ENCODE results near the gene RAB22A. TPM values are rescaled to one million over a fixed set of nuclear protein-coding genes. Genes with fewer than 3 reads are reported as not detected.

The RAB22A gene, protein sequence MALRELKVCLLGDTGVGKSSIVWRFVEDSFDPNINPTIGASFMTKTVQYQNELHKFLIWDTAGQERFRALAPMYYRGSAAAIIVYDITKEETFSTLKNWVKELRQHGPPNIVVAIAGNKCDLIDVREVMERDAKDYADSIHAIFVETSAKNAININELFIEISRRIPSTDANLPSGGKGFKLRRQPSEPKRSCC
- total RNA-seq (2014; rRNA removed; shearing (Covaris generic)) = 12.7 and 16.0 TPM in 2 replicates
- 16.0 and 19.4 TPM in 2 replicates for polyA plus RNA-seq (2015; cell fraction: cytosol; rRNA removed)
- polyA plus RNA-seq (2015; cell fraction: nucleus; rRNA removed) = 8.2 and 10.1 TPM in 2 replicates

DNA sequence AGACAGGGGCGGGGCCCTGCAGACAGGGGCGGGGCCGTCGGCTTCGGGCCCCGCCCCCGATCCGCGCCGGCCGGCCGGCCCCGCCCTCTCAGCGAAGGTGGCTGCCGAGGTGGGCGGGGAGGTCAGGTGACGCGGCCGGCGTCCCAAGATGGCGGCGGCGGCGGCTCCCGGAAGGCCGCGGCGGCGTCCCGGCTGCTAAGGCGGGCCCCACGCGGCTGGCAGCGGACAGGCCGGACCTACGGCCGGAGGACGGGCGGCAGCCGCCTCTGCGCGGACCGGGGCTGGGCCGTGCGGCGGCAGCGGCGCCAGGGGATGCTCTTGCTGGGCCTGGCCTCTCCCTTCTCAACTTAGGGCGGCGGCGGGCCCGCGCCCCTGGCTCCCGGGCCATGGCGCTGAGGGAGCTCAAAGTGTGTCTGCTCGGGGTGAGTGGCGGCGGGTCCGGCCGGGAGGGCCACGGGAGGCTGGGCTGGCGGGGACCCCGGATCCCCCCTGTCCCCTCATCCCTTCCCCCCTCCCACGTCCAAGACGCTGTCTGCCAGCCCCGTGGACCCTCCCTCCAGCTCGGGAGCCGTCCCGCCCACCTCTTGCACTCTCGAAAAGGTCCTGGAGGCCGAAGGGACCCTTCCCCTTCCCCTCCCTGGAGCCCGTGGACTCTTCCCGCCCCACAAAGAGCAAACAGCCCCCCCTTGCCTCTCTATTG is at the start of gene RAB22A:
Gene RAB22A, plus strand, starts transcription at position 125 of the 700 bp plus-strand sequence. Its CDS starts 262 bp downstream, at position 387.
- peak; percentile 38 for DNase-seq (ENCODE audit: low read depth)

GRCh38 chr20:58260006-58260405 is 49.5 kb upstream of the RAB22A start:
- DNase-seq (ENCODE audit: low read depth) = no peak

DNA sequence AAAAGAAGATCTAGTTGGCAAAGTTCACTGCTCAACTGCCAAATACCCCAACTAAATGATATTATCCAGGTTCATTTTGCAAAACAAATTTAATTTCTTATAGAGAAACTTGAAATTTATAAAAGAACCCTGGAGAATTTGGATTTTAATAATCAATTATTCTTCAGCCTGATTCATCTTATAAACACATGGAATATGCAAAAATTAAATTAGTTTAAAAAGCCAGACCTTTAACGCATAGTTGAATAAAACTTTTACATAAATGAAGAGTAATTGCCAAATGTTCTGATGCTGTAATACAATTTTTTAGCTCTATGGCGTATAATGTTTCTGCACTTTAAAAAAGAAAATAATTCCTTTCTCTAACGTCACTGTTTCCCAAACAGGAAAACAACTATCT is 47.9 kb upstream of the RAB22A start:
- no peak for DNase-seq (ENCODE audit: low read depth)

DNA sequence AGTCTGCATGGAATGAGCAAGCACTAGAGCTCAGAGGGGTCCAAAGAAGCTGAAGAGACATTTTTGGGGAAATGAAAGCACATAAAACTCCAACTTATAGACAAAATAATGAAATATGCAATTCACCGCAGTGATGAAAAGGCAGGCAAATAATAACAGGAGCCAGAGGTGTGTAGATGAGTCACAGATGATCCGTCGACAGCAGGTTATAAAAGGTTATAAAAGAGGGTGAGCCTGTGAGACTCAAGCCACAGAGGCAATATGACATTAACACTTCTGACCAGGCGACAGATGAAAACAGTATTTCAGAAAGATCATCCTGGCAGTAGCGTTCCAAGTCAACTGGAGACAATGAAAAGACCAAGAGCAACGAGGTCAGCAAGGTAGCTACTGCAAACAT is 45.2 kb upstream of the RAB22A start:
- no peak for DNase-seq (ENCODE audit: low read depth)

GRCh38 chr20:58267389-58268215 is 41.9 kb upstream of the RAB22A start:
- DNase-seq (ENCODE audit: low read depth) = no peak

GRCh38 chr20:58268421-58268821 is 41.1 kb upstream of the RAB22A start:
- DNase-seq (ENCODE audit: low read depth) = no peak

DNA sequence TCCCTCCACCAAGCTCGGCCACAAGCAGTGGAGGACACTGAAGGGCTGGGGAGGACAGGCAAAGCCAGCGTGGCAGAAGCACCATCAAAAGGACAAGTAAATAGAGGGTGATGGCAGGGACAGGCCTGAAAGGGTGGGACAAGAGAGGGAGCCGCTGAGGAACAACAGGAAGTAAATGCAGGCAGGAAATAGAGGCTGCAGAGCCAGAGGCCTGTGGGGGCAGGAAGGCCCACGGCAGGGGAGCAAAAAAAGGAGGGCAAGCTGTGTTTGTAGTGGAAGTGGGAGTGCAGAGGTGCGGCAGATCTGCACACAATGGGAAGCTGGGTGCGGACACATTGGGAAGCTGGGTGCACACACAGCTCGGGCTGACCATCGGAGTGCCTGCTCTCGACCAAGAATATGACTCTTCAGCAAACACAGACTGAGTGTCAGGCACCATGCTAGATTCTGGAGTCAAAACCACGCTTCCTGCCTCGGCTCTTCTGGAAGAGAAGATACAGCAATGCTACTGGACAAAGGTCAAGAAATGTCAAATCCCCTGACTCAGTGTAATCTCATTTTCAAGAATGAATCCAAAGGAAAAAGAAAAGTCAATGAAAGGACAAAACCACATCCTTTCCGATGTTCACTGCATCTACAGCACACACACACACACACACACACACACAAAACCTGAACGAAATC is 40.4 kb upstream of the RAB22A start:
- peak; percentile 80 for DNase-seq (ENCODE audit: low read depth)

DNA sequence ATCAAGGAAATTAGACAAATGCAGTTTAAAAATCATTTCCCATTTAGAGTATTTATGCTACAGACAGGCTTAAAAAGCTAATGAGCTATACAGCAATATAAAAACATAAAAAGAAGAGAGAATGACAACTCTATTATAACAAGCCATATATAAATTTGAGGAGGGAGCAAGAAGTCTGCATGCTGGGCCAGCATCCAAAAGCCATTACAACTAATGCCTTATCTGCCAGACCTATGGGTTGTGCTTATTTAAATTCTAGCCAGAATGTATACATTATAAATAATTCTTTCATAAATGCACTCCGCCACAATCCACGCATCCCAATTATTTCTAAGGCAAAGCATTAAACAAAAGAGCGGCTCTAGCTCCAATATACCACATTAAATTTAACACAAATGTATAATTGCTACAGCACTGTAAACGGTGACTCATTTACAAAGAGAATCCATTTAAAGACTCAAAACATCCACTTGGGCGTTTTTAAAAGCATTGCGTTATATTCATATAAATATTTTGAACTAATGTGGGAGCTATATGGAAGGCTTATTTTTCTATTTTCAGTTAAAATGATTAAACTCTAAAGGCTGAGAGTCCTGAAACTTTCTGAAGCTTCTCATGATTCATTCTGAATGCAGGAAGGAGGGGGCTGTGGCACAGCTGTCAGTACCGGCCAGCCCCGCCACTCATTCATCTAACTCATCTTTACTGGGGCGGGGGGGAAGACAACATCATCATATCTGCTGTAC is 37.7 kb upstream of the RAB22A start:
- DNase-seq (ENCODE audit: low read depth) = no peak

- DNase-seq (ENCODE audit: low read depth) = no peak
Measured at GRCh38 chr20:58274384-58274783, 35.1 kb upstream of the RAB22A start.

DNA sequence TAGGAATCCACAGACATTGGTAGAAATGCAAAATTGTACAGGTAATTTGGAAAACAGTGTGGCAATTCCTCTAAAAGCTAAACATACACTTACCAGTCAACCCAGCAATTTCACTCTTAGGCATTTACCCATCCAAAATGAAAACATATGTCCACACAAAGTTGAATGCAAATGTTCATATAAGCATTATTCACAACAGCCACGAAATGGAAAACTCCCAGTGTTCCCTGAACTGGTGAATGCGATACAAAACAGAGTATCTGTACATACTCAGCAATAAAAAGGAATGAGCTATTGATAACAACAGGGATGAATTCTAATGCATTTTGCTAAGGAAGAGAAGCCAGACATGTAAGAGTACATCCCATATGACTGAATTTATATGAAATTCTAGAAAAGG is 32.4 kb upstream of the RAB22A start:
- no peak for DNase-seq (ENCODE audit: low read depth)

- DNase-seq (ENCODE audit: low read depth) = no peak
Measured at GRCh38 chr20:58277578-58278472, 31.7 kb upstream of the RAB22A start.

DNA sequence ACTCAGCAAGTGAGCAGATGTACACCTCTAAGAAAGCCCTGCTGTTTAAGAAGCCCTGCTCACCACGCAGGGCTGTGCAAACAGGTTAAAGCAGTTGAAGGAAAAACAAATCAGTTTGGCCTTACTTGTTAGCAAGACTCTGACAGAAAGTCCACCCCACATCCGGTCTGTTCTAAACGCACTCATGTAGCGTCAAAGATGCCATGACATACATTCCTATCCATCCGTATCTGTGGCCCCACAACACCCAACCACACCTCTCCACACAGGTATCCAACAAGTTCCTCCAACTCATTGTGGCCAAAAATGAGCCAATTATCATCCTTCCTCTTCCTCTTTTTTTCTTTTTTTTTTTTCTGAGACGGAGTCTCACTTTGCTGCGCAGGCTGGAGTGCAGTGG is 22.8 kb upstream of the RAB22A start:
- no peak for DNase-seq (ENCODE audit: low read depth)

DNA sequence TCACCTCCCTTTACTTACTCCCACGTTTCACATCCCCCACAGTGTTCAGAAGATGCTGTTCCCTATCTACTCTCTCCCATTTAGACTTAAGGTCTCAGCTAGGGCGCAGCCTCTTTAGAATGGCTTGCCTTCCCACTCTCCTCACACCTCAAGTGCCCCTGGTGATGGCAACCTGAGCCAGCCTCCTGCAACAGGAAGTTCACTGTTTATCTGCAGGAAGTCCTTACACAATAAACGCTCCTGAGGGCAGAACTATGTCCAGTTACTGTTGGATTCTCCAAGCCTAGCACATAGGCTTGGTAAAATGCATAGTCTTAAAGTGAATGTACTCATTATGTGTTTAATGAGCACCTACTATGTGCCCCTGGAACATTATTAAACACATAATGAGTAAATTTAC is 21.9 kb upstream of the RAB22A start:
- no peak for DNase-seq (ENCODE audit: low read depth)

GRCh38 chr20:58289143-58289542 is 20.4 kb upstream of the RAB22A start:
- no peak for DNase-seq (ENCODE audit: low read depth)

- no peak for DNase-seq (ENCODE audit: low read depth)
Measured at GRCh38 chr20:58293453-58293852, 16.1 kb upstream of the RAB22A start.

DNA sequence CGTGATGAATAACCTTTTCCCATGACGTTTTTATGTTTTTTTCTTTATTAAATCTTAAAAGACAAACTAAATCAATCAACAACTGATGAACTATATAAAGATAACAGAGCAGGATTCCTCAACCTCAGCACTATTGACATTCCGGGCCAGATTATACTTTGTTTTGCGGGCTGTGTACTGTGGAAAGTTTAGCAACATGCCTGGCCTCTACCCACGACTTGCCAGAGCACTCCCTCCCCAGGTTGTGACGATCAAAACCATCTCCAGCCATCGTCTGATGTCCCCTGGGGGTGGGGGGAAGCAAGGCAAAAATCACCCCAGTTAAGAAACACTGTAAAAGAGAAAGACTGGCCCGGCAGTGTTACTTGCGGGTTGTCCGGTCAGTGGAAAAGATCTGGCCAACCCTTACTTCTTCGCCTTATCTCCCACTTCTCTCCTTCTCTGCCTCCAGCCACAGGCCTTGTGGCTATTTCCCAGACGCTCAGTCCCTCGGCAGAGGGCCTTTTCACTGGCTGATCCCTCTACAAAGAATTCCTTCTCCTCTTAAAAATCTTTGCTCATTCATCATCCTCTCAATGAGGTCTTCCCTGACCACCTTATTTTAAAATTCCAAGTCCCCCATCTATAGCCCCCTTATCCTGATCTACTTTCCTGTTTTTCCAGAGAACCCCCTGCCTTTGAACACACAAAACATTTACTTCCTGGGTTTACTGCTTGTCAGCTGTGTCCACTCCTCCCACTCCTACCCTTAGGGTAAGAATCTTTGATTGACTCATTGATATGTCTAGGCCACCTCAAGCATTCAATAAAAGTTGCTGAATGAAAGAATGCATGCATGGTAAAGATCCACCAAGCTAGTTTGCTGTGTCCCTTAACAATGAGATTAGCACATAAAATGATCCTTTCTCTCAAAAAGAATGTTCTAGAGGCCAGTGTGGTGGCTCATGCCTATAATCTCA is 14.7 kb upstream of the RAB22A start:
- no peak for DNase-seq (ENCODE audit: low read depth)

DNA sequence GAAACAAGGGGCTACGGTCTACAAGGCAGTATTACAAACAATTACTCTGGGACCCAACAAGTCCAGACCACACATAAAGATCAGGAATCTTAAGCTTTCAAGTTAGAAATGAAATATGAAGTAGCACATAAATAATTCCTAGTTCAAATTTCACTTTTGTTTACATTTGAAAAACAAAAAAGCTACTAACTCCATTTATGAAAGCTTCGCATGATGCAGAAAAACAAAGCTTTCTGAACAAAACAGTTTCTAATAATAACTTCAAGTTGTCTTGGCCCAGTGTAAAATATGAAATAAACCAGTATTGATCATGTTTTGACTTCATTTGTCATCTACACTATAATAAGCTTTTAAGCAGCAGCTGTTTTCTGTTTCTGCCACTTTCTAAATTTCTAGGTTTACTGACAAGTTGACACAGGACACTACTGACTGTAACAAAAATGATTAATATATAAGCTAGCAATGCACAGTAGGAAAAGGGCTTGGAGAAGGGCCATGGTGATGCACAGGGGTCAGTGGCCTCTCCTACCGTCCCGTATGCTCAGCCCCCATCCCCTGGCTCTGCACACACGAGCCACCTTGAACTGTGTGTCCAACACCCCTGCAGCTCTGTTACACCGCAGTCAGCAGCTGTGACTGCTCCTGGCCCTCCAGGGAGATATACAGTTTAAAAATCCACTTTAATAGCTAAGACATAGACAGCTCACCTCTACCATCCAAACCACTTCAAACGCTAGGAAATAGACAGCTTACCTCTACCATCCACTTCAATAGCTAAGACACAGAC is 13.3 kb upstream of the RAB22A start:
- no peak for DNase-seq (ENCODE audit: low read depth)

- no peak for DNase-seq (ENCODE audit: low read depth)
Measured at GRCh38 chr20:58297394-58297793, 12.1 kb upstream of the RAB22A start.
